ENCODE results near the gene PRAMEF15. TPM values are rescaled to one million over a fixed set of nuclear protein-coding genes. Genes with fewer than 3 reads are reported as not detected.
"Not testable (repeated sequence)": the region's sequence is repeated elsewhere in the genome, so short reads cannot be mapped to it uniquely, and the experiment has no call there.

Gene PRAMEF15
- total RNA-seq (2014; rRNA removed; shearing (Covaris generic)): not detected in 2 replicates
- polyA plus RNA-seq (2015; cell fraction: cytosol; rRNA removed): not detected in 2 replicates
- polyA plus RNA-seq (2015; cell fraction: nucleus; rRNA removed): not detected in 2 replicates

DNA sequence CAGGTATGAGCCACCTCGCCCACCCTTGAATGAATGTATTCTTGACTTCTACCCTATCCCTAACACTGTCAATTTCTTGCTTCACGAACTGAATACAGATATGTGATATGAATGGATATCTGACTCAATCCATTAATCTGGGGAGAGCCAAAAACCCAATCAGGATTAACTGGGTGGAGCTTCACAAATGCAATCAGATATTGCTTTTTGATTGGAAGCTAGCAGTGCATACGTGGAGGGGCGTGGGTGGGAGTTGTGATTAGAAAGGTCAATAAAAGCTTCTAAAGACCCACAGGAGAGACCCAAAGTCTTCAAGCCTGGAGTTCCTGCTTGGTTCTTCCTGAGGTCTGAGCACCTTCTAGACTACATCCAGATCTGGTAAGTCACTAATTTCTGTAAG, at the start of gene PRAMEF15:
Gene PRAMEF15, plus strand, starts transcription at position 301 of the 400 bp plus-strand sequence. CDS start 2,827 bp downstream, outside the sequence.
- in situ Hi-C loops (cut with HindIII; ENCODE audit: low pct_unique_long_range_greater_than_20kb, low sequenced_read_pairs); DNase-seq (ENCODE audit: low read depth, low spot score): not testable (repeated sequence)

DNA sequence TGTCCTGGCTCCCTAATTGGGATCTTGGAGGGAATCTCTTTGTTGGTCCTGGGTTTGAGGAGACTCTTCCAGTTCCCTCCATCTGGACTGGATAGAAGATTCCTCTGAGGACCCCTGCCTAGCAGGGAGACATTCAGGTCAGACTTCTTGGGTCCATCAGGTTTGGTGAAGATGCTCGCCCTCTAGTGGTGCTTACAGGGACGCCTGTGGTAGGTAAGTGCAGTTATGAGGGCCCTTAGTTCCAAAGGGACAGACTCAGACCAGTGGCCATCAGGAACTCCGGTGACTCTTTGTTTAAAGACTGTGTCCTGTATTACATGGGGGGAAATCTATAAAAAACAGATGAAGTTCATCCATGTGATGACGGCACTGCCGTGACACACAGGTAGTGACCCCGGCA, 38.4 kb upstream of the PRAMEF15 start:
- DNase-seq (ENCODE audit: low read depth, low spot score); in situ Hi-C loops (cut with HindIII; ENCODE audit: low pct_unique_long_range_greater_than_20kb, low sequenced_read_pairs): not testable (repeated sequence)

DNA sequence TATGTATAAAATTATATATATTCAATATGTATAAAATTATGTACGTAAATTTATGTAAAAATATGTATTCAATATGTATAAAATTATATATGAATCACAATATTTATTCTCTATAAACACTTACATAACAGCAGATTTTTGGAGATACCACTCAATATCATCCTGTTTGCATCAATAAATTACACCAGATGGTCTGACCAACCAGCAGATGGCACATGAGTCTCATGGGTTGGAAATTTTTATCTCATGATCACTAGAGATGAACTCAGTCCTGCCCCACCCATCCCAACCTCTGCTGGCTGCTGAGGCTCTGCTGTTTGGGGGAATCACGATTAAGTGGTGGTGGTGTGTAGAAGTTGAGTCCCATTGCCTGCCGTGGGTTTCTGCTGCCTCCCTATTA, 35.8 kb upstream of the PRAMEF15 start:
- in situ Hi-C loops (cut with HindIII; ENCODE audit: low pct_unique_long_range_greater_than_20kb, low sequenced_read_pairs): not testable (repeated sequence)

DNA sequence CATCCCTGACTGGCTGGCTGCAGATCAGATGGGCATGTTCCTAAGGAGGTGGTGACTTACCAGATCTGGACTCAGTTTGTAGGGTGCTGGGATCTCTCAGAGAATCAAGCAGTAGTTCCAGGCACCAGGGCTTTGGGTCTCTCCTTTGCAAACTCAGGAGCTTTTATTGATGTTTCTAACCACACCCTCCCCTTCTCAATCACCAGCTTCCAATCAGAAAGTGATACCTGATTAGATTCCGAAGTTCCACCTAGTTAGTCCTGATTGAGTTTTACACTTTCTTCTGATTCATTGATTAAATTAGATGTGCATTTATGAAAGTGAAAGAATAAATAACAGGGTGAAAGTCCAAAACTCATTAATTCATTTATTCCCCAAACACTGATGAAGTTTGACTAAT, 30.3 kb upstream of the PRAMEF15 start, which contains the start of gene PRAMEF8:
Gene PRAMEF8, minus strand, starts transcription at position 101 of the 400 bp plus-strand sequence. CDS start 1,046 bp downstream, outside the sequence.
- DNase-seq (ENCODE audit: low read depth, low spot score); in situ Hi-C loops (cut with HindIII; ENCODE audit: low pct_unique_long_range_greater_than_20kb, low sequenced_read_pairs): not testable (repeated sequence)

More for the DNA sequence above, 35.8 kb upstream of the PRAMEF15 start:
- DNase-seq (ENCODE audit: low read depth, low spot score): peak; percentile 6

DNA sequence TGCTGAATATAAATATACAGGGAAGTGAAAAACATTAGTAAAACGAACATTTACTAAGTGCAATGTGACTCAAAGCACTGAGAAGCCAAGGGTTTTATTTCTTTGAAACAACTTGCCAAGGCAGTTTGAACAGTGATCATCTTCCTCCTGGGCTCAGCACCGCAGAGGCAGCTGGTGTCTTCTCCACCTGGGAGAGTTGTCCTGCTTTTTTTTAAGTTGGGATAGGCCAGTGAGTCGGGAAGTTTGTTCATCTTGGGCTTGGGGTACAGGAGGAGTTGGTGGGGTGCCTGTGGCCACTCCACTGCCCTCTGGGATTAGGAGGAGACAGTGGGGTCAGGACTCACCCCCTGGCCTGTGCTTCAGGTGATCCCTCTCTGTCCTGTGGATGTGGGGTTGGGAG, 26.4 kb upstream of the PRAMEF15 start:
- DNase-seq (ENCODE audit: low read depth, low spot score); in situ Hi-C loops (cut with HindIII; ENCODE audit: low pct_unique_long_range_greater_than_20kb, low sequenced_read_pairs): not testable (repeated sequence)

DNA sequence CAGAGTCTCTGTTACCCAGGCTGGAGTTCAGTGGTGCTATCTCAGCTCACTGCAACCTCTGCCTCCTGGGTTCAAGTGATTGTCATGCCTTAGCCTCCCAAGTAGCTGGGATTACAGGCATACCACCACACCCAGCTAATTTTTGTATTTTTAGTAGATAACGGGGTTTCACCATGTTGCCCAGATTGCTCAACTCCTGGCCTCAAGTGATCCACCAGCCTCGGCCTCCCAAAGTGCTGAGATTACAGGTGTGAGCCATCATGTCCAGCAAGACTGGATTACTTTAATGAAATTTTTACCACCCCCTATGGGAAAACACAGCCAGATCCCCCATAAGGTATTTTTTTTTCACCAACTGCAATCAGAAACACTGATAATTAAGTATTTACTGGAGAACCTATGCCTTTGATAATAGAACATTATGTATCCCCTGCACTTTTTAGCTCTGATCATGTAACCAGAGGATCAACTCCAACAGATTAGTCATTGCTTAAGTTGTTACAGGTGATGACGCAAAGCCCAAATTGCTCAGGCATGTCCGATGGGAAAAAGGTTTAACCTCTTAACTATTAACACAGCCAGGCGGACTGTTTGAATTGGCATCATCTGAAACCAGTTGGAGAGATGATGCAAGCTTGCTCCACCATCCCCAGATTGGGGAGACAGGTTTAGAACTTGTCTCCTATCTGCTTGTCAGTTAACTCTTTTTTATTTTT, 18.0 kb upstream of the PRAMEF15 start:
- in situ Hi-C loops (cut with HindIII; ENCODE audit: low pct_unique_long_range_greater_than_20kb, low sequenced_read_pairs); DNase-seq (ENCODE audit: low read depth, low spot score): not testable (repeated sequence)

DNA sequence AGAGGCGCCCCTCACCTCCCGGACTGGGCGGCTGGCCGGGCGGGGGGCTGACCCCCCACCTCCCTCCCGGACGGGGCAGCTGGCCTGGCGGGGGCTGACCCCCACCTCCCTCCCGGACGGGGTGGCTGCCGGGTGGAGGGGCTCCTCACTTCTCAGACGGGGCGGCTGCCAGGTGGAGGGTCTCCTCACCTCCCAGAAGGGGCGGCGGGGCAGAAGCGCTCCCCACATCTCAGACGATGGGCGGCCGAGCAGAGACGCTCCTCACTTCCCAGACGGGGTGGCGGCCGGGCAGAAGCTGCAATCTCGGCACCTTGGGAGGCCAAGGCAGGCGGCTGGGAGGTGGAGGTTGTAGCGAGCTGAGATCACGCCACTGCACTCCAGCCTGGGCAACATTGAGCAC, 16.7 kb upstream of the PRAMEF15 start:
- in situ Hi-C loops (cut with HindIII; ENCODE audit: low pct_unique_long_range_greater_than_20kb, low sequenced_read_pairs); DNase-seq (ENCODE audit: low read depth, low spot score): not testable (repeated sequence)

DNA sequence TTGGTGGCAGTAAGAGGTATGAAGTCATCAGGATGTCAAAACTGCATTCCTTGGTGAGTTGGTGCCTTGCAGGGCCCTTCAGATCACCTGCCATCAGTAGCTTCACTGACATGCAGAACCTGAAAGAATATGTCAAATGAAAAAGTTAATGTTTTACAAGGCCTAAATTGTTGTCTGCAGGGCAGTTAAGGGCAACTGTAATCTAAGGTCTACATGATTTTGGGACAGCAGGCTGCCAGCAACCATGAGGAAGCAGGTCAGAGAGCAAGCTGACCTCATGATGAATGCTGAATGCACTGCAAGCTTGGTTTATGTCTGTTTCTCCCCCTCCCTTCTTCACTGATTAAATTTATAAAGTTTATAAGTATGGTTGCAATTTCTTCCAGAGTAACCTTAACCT, 13.2 kb upstream of the PRAMEF15 start:
- in situ Hi-C loops (cut with HindIII; ENCODE audit: low pct_unique_long_range_greater_than_20kb, low sequenced_read_pairs); DNase-seq (ENCODE audit: low read depth, low spot score): not testable (repeated sequence)

DNA sequence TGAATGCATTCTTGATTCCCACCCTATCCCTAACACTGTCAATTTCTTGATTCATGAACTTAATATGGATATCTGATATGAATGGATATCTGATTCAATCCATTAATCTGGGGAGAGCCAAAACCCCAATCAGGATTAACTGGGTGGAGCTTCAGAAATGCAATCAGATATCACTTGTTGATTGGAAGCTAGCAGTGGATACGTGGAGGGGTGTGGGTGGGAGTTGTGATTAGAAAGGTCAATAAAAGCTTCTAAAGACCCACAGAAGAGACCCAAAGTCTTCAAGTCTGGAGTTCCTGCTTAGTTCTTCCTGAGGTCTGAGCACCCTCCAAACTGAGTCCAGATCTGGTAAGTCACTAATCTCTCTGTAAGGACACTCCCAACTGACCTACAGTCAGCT, 12.1 kb upstream of the PRAMEF15 start, which contains the start of gene PRAMEF33:
Gene PRAMEF33, plus strand, starts transcription at position 301 of the 400 bp plus-strand sequence. CDS start 2,416 bp downstream, outside the sequence.
- in situ Hi-C loops (cut with HindIII; ENCODE audit: low pct_unique_long_range_greater_than_20kb, low sequenced_read_pairs); DNase-seq (ENCODE audit: low read depth, low spot score): not testable (repeated sequence)

DNA sequence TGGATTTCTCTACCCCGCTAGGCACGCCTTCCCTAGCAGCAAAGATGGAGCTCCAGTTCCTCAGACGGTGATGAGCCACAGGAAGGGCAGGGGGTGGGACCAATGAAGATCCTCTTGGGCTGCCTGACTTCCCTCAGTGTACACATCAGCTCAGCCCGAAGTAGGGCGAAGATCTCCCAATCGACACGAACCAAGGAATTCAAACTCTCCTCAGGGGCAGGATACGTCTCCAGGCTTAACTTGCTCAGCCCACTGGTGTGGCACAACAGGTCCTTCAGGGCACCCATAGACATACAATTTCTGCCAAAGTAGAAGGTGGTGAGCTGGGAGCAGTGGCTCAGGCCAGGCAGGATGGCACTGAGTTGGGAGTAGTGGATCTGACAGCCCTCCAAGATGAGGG, 27.1 kb downstream of the PRAMEF15 start:
- in situ Hi-C loops (cut with HindIII; ENCODE audit: low pct_unique_long_range_greater_than_20kb, low sequenced_read_pairs); DNase-seq (ENCODE audit: low read depth, low spot score): not testable (repeated sequence)

DNA sequence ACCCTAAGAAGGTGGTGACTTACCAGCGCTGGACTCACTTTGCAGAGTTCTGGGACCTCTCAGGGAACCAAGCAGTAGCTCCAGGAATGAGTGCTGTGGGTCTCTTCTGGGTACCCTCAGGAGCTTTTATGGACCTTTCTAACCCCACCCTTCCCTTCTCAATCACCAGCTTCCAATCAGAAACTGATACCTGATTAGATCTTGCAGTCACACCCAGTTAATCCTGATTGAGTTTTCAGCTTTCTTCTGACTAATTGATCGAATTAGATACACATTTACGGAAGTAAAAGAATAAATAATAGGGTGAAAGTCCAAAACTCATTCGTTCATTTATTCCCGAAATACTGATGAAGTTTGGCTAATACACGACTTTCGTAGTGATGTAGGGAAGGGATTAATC, 31.7 kb downstream of the PRAMEF15 start, which contains the start of gene PRAMEF14:
Gene PRAMEF14, minus strand, starts transcription at position 101 of the 400 bp plus-strand sequence. CDS start 1,820 bp downstream, outside the sequence.
- DNase-seq (ENCODE audit: low read depth, low spot score); in situ Hi-C loops (cut with HindIII; ENCODE audit: low pct_unique_long_range_greater_than_20kb, low sequenced_read_pairs): not testable (repeated sequence)

DNA sequence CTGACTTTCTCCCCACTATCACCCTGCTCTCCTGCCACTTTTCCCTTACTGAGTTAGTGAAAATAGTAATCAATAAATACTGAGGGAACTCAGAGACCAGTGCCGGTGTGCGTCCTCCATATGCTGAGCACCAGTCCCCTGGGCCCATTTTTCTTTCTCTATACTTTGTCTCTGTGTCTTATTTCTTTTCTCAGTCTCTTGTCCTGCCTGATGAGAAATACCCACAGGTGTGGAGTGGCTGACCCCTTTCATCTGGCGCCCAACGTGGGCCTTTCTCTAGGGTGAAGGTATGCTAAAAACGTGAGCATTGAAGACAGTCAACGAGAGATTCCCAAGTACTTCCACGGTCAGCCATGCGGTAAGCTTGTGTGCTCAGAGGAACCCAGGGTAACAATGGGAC, 38.1 kb downstream of the PRAMEF15 start:
- in situ Hi-C loops (cut with HindIII; ENCODE audit: low pct_unique_long_range_greater_than_20kb, low sequenced_read_pairs); DNase-seq (ENCODE audit: low read depth, low spot score): not testable (repeated sequence)

DNA sequence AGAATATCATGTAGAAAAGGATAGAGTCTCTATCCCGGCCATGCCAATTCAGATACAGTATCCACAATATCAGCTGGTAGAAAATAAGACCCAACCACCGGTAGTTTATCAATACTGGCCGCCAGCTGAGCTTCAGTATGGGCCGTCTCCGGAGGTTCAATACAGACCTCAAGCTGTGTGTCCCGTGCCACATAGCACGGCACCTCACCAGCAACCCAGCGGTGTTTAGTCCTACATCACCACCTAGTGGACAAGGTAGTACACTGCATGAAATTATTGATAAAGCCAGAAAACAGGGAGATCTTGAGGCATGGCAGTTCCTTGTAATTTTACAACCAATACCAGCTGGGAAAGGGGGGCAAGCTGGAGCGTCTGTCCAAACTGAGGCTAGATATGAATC, 39.1 kb downstream of the PRAMEF15 start:
- DNase-seq (ENCODE audit: low read depth, low spot score); in situ Hi-C loops (cut with HindIII; ENCODE audit: low pct_unique_long_range_greater_than_20kb, low sequenced_read_pairs): not testable (repeated sequence)

DNA sequence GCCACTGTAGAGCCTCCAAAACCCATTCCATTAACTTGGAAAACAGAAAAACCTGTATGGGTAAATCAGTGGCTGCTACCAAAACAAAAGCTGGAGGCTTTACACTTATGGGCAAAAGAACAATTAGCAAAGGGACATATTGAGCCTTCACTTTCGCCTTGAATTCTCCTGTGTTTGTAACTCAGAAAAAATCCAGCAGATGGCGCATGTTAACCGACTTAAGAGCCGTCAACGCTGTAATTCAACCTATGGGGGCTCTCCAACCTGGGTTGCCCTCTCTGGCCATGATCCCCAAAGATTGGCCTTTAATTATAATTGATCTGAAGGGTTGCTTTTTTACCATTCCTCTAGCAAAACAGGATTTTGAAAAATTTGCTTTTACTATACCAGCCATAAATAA, 41.4 kb downstream of the PRAMEF15 start:
- DNase-seq (ENCODE audit: low read depth, low spot score): peak; percentile 74
- in situ Hi-C loops (cut with HindIII; ENCODE audit: low pct_unique_long_range_greater_than_20kb, low sequenced_read_pairs): not testable (repeated sequence)

DNA sequence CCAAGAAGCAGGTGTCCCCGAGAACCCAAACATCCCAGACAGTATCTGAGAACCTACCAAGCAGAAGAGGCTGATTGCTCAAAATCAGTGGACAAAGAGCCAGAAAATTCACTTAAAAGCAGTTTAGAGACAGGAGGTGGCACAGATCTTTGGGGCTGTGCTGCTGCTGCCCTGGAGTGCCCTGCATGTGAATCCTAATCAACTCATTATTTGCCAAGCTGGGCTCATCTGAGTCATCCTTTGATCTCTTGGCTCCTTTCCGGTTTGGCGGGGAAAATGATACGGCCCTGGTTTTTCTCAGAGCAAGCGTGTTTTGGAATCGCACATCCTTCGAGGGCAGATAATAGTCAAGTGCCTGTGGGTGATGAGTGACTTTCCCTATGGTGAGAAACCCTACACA, 47.0 kb downstream of the PRAMEF15 start:
- in situ Hi-C loops (cut with HindIII; ENCODE audit: low pct_unique_long_range_greater_than_20kb, low sequenced_read_pairs); DNase-seq (ENCODE audit: low read depth, low spot score): not testable (repeated sequence)

DNA sequence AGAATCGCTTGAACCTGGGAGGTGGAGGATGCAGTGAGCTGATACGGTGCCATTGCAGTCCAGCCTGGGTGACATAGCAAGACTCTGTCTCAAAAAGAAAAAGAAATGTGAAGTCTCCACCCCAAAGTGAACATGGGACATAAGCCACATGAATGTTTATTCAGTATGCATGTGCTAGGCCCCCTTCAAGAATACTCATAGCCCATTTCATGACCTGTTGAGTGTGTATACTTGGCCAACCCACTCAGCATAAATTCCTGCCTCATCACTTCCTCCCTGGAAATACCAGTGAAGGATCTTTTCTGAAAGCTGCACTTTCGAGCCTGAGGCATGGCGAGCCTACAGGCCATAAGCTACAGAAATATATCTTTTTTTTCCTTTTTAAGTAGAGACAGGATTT, 49.5 kb downstream of the PRAMEF15 start:
- DNase-seq (ENCODE audit: low read depth, low spot score); in situ Hi-C loops (cut with HindIII; ENCODE audit: low pct_unique_long_range_greater_than_20kb, low sequenced_read_pairs): not testable (repeated sequence)

DNA sequence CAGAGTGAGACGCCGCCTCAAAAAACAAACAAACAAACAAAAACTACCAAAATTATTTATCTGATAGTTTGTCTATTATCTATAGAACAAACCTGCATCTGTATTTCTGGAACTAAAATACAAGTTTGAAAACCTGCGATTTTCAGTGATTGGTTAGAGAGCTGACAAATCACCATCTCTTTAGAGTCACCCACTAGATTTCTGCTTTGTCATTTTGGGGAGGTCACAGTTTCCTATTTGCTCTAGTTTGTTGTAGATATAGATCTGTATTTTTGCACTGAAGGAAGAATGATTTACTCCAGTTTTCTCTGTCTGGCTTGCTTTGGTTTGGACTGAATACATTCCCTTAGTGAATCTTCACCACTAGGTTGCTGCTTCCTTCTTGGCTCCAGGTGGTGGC, 51.2 kb downstream of the PRAMEF15 start:
- in situ Hi-C loops (cut with HindIII; ENCODE audit: low pct_unique_long_range_greater_than_20kb, low sequenced_read_pairs); DNase-seq (ENCODE audit: low read depth, low spot score): not testable (repeated sequence)

DNA sequence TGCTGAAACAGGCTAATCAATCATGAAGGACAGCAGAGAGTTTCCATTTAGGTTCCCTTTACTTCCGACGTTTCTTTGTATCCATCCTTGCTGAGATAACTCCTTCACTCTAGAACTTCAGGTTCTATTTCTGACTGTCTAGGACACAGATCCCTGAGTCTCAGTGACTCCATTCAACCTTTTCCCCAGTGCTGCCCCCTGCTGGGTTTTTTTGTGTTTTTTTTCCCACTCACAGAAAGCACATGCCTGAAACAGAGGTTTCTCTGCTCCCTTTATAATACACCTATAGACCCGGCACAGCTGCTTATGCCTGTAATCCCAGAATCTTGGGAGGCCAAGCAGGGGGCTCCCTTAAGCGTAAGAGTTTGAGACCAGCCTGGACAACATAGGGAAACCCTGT, 53.2 kb downstream of the PRAMEF15 start:
- DNase-seq (ENCODE audit: low read depth, low spot score): peak; percentile 72

More for the DNA sequence above, 53.2 kb downstream of the PRAMEF15 start:
- in situ Hi-C loops (cut with HindIII; ENCODE audit: low pct_unique_long_range_greater_than_20kb, low sequenced_read_pairs): not testable (repeated sequence)

Measured in SK-MEL-5 (cell line).